Measurements from ENCODE around the gene NT5C.
A peak's percentile ranks its signal among the peaks of the same experiment; 100 is the strongest.

NT5C gene

GRCh38 chr17:75116737-75117136 is 14.8 kb downstream of the NT5C start:
- DNase-seq (ENCODE audit: low read depth in 2 of 2) = no peak

GRCh38 chr17:75115555-75115954 is 16.0 kb downstream of the NT5C start:
- no peak for DNase-seq (ENCODE audit: low read depth in 2 of 2)

GRCh38 chr17:75114552-75115314 is 16.8 kb downstream of the NT5C start:
- no peak for DNase-seq (ENCODE audit: low read depth in 2 of 2)

- peak; percentile 81 to 82 for DNase-seq (ENCODE audit: low read depth in 2 of 2)
Observed at GRCh38 chr17:75113798-75114551, 17.6 kb downstream of the NT5C start.

GRCh38 chr17:75111777-75112335 is 19.7 kb downstream of the NT5C start:
- DNase-seq (ENCODE audit: low read depth in 2 of 2) = no peak

GRCh38 chr17:75110234-75110937 is 21.2 kb downstream of the NT5C start:
- DNase-seq (ENCODE audit: low read depth in 2 of 2) = no peak

- peak; percentile 75 for DNase-seq (ENCODE audit: low read depth in 2 of 2)
Observed at GRCh38 chr17:75109407-75110233, 21.9 kb downstream of the NT5C start, which contains the start of gene ARMC7. Gene ARMC7, plus strand, starts transcription at chr17:75109969. Its CDS starts 320 bp downstream, at chr17:75110289.

- DNase-seq (ENCODE audit: low read depth in 2 of 2) = no peak
Observed at GRCh38 chr17:75109046-75109406, 22.5 kb downstream of the NT5C start.

- DNase-seq (ENCODE audit: low read depth in 2 of 2) = no peak
Observed at GRCh38 chr17:75108193-75108592, 23.3 kb downstream of the NT5C start.

GRCh38 chr17:75105126-75106080 is 26.1 kb downstream of the NT5C start:
- DNase-seq (ENCODE audit: low read depth in 2 of 2) = no peak

- DNase-seq (ENCODE audit: low read depth in 2 of 2) = no peak
Observed at GRCh38 chr17:75103601-75104554, 27.7 kb downstream of the NT5C start.

- no peak for DNase-seq (ENCODE audit: low read depth in 2 of 2)
Observed at GRCh38 chr17:75102385-75102821, 29.1 kb downstream of the NT5C start.

GRCh38 chr17:75099881-75100595 is 31.5 kb downstream of the NT5C start:
- no peak for DNase-seq (ENCODE audit: low read depth in 2 of 2)

- DNase-seq (ENCODE audit: low read depth in 2 of 2) = no peak
Observed at GRCh38 chr17:75098861-75099260, 32.7 kb downstream of the NT5C start.

- no peak for DNase-seq (ENCODE audit: low read depth in 2 of 2)
Observed at GRCh38 chr17:75097865-75098264, 33.7 kb downstream of the NT5C start.

- no peak for DNase-seq (ENCODE audit: low read depth in 2 of 2)
Observed at GRCh38 chr17:75096082-75096625, 35.4 kb downstream of the NT5C start.

GRCh38 chr17:75094871-75095399 is 36.6 kb downstream of the NT5C start:
- DNase-seq (ENCODE audit: low read depth in 2 of 2) = no peak

Measured in activated CD8-positive, alpha-beta memory T cell treated with anti-CD3 and anti-CD28 coated beads for 4 hours (primary cell).